ENCODE data around the gene SOX30. TPM values are rescaled to one million over a fixed set of nuclear protein-coding genes. Genes with fewer than 3 reads are reported as not detected.

The SOX30 gene
- total and polyA plus RNA-seq, 4 donors: under 0.01 to 0.21 TPM; not detected in 2

GRCh38 chr5:157620776-157621175 is 31.5 kb downstream of the SOX30 start:
- no peak for DNase-seq (ENCODE audit: low spot score)
- no peaks in the 10 kb centered on the region for H3K27me3 ChIP-seq (ENCODE audit: control insufficient read depth in 4 of 4, insufficient read depth in 4 of 4, low read length in 3 of 4)
- H3K4me3 ChIP-seq (ENCODE audit: low read depth in 1 of 3, low read length in 3 of 3): no peak overlapping the region
- H3K9ac ChIP-seq (ENCODE audit: low read depth in 1 of 2, low read length in 2 of 2): no peak overlapping the region
- no peaks in the 10 kb centered on the region for H3K36me3 ChIP-seq (ENCODE audit: control insufficient read depth in 4 of 4, insufficient read depth in 3 of 4, low read depth in 1 of 4, low read length in 3 of 4)
- TF ChIP-seq ATF3 (IDR thresholded peaks at IDR 0.05): no peak
- TF ChIP-seq FOXA2 (IDR thresholded peaks at IDR 0.05): no peak
- TF ChIP-seq CTCF (IDR thresholded peaks at IDR 0.05; ENCODE audit: low read depth, low read length, missing input control): no peak
- TF ChIP-seq FOXA1 (IDR thresholded peaks at IDR 0.05): no peak
- no peak for TF ChIP-seq EGR1 (IDR thresholded peaks at IDR 0.05; ENCODE audit: low read depth in 2 of 2)
- TF ChIP-seq, protein P1, sequence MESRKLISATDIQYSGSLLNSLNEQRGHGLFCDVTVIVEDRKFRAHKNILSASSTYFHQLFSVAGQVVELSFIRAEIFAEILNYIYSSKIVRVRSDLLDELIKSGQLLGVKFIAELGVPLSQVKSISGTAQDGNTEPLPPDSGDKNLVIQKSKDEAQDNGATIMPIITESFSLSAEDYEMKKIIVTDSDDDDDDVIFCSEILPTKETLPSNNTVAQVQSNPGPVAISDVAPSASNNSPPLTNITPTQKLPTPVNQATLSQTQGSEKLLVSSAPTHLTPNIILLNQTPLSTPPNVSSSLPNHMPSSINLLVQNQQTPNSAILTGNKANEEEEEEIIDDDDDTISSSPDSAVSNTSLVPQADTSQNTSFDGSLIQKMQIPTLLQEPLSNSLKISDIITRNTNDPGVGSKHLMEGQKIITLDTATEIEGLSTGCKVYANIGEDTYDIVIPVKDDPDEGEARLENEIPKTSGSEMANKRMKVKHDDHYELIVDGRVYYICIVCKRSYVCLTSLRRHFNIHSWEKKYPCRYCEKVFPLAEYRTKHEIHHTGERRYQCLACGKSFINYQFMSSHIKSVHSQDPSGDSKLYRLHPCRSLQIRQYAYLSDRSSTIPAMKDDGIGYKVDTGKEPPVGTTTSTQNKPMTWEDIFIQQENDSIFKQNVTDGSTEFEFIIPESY (IDR thresholded peaks at IDR 0.05): no peak
- TF ChIP-seq, protein P2, sequence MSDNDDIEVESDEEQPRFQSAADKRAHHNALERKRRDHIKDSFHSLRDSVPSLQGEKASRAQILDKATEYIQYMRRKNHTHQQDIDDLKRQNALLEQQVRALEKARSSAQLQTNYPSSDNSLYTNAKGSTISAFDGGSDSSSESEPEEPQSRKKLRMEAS (IDR thresholded peaks at IDR 0.05): no peak
- TF ChIP-seq, protein P3, sequence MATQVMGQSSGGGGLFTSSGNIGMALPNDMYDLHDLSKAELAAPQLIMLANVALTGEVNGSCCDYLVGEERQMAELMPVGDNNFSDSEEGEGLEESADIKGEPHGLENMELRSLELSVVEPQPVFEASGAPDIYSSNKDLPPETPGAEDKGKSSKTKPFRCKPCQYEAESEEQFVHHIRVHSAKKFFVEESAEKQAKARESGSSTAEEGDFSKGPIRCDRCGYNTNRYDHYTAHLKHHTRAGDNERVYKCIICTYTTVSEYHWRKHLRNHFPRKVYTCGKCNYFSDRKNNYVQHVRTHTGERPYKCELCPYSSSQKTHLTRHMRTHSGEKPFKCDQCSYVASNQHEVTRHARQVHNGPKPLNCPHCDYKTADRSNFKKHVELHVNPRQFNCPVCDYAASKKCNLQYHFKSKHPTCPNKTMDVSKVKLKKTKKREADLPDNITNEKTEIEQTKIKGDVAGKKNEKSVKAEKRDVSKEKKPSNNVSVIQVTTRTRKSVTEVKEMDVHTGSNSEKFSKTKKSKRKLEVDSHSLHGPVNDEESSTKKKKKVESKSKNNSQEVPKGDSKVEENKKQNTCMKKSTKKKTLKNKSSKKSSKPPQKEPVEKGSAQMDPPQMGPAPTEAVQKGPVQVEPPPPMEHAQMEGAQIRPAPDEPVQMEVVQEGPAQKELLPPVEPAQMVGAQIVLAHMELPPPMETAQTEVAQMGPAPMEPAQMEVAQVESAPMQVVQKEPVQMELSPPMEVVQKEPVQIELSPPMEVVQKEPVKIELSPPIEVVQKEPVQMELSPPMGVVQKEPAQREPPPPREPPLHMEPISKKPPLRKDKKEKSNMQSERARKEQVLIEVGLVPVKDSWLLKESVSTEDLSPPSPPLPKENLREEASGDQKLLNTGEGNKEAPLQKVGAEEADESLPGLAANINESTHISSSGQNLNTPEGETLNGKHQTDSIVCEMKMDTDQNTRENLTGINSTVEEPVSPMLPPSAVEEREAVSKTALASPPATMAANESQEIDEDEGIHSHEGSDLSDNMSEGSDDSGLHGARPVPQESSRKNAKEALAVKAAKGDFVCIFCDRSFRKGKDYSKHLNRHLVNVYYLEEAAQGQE (IDR thresholded peaks at IDR 0.05): no peak
- no peak for TF ChIP-seq SP1 (IDR thresholded peaks at IDR 0.05)
- TF ChIP-seq RAD21 (IDR thresholded peaks at IDR 0.05): no peak
- no peak for TF ChIP-seq TAF1 (conservative IDR thresholded peaks at IDR 0.05)
- no peak for TF ChIP-seq NR2F2 (IDR thresholded peaks at IDR 0.05)
- TF ChIP-seq HNF4A (conservative IDR thresholded peaks at IDR 0.05): no peak
- TF ChIP-seq RXRA (IDR thresholded peaks at IDR 0.05): no peak
- TF ChIP-seq GABPA (IDR thresholded peaks at IDR 0.05 in 1 of 2, conservative IDR thresholded peaks at IDR 0.05 in 1 of 2): no peak
- no peak for TF ChIP-seq HNF4G (IDR thresholded peaks at IDR 0.05)
- TF ChIP-seq JUND (IDR thresholded peaks at IDR 0.05): no peak
- no peaks in the 10 kb centered on the region for H3K4me1 ChIP-seq (ENCODE audit: control insufficient read depth in 4 of 4, insufficient read depth in 4 of 4, low read length in 3 of 4)
- H3K27ac ChIP-seq (ENCODE audit: low read depth in 1 of 2, low read length in 2 of 2): no peak overlapping the region
- H3K9me3 ChIP-seq (ENCODE audit: control insufficient read depth in 4 of 4, low read length in 3 of 4): peaks cover 0 to 4% (median 0%) of the 10 kb centered on the region in 4 donors

Measured in liver (tissue), 9 donors.